Nephron (organoid): Measurements from ENCODE around the gene MAML3.

Experiments
- H3K27ac Mint-ChIP-seq, 3 experiments: 2 replicates each; pipeline ENCODE4 v1.8.0; 2020; ENCODE audit warnings: mixed read lengths in 3 of 3, mild to moderate bottlenecking in 2 of 3, moderate library complexity in 1 of 3
- H3K27me3 Mint-ChIP-seq: 2 replicates; pipeline ENCODE4 v1.8.0; 2021; ENCODE audit warnings: low read depth, mild to moderate bottlenecking, moderate library complexity, mixed read lengths
- H3K36me3 Mint-ChIP-seq: 2 replicates; pipeline ENCODE4 v1.8.0; 2020; ENCODE audit warnings: low read depth, mixed read lengths
- H3K4me1 Mint-ChIP-seq: 2 replicates; pipeline ENCODE4 v1.8.0; 2020; ENCODE audit warnings: mixed read lengths
- H3K4me3 Mint-ChIP-seq, 3 experiments: 2 replicates each; pipeline ENCODE4 v1.8.0; 2020; ENCODE audit warnings: mild to moderate bottlenecking in 3 of 3, mixed read lengths in 3 of 3, moderate library complexity in 2 of 3
- H3K9me3 Mint-ChIP-seq: 2 replicates; pipeline ENCODE4 v1.8.0; 2020; ENCODE audit warnings: mixed read lengths
- CTCF ChIP-seq, 3 experiments: fragments of 200-600 bp; sonication (generic); IDR thresholded peaks; one replicate each; pipeline ENCODE4 v1.5.0; 2021; ENCODE audit warnings: antibody characterized with exemption in 3 of 3; ENCODE audit not compliant: unreplicated experiment in 3 of 3

MAML3 gene

GRCh38 chr4:139761461-139761860 lies 392.5 kb downstream of the MAML3 start:
- Mint-ChIP-seq H3K27me3 (peaks cover 5% of the 10 kb centered on the region), H3K4me1 (peaks cover 72% of the 10 kb centered on the region), H3K36me3 (no peaks in the 10 kb centered on the region), H3K4me3 (no peak overlapping the region), H3K9me3 (no peaks in the 10 kb centered on the region), H3K27ac (peak overlapping the region; percentile 68 to 86 (median 78))
- peak; percentile 8 to 25 (median 23) for TF ChIP-seq CTCF (IDR thresholded peaks at IDR 0.05; ENCODE audit: unreplicated experiment in 3 of 3)

GRCh38 chr4:139760567-139760966 lies 393.4 kb downstream of the MAML3 start:
- peaks cover 5% of the 10 kb centered on the region for H3K27me3 Mint-ChIP-seq
- H3K27ac Mint-ChIP-seq = peak overlapping the region; percentile 26 to 38 (median 29)
- TF ChIP-seq CTCF (IDR thresholded peaks at IDR 0.05; ENCODE audit: unreplicated experiment in 3 of 3) = no peak
- H3K36me3 Mint-ChIP-seq = no peaks in the 10 kb centered on the region
- peaks cover 79% of the 10 kb centered on the region for H3K4me1 Mint-ChIP-seq
- H3K9me3 Mint-ChIP-seq = no peaks in the 10 kb centered on the region
- no peak overlapping the region for H3K4me3 Mint-ChIP-seq

- no peak for TF ChIP-seq CTCF (IDR thresholded peaks at IDR 0.05; ENCODE audit: unreplicated experiment in 3 of 3)
- Mint-ChIP-seq H3K4me1 (peaks cover 80% of the 10 kb centered on the region), H3K27me3 (peaks cover 5% of the 10 kb centered on the region), H3K36me3 (no peaks in the 10 kb centered on the region), H3K9me3 (no peaks in the 10 kb centered on the region), H3K27ac (peak overlapping the region in 1 of 3 experiments; percentile 34), H3K4me3 (no peak overlapping the region)
Measured at GRCh38 chr4:139759097-139759496, 394.9 kb downstream of the MAML3 start.

- Mint-ChIP-seq H3K36me3 (no peaks in the 10 kb centered on the region), H3K4me1 (peaks cover 61% of the 10 kb centered on the region), H3K27ac (peak overlapping the region; percentile 51 to 85 (median 66)), H3K4me3 (no peak overlapping the region), H3K9me3 (no peaks in the 10 kb centered on the region), H3K27me3 (peaks cover 5% of the 10 kb centered on the region)
- TF ChIP-seq CTCF (IDR thresholded peaks at IDR 0.05; ENCODE audit: unreplicated experiment in 3 of 3) = no peak
Measured at GRCh38 chr4:139756391-139757180, 397.4 kb downstream of the MAML3 start.

DNA sequence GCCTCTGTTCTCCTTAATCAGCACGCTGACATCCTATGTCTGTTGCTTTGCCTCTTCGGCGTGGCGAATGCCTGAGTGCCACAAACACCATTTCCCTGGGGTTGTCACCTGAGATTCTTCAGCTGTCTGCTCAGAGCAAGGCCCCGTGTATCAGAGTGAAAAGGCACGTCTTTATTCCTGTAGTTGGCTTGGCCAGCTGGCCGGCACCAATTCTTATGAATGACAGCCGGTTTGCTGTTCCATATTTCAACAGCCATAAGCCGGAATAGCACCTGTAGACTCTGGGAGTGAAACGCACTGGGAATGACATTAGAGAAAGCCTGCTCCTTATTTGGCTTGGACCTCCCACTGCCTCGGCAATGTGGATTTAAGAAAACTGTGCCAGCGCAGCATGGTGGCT lies 399.0 kb downstream of the MAML3 start:
- Mint-ChIP-seq H3K27me3 (peaks cover 5% of the 10 kb centered on the region), H3K4me1 (peaks cover 60% of the 10 kb centered on the region), H3K4me3 (no peak overlapping the region), H3K36me3 (no peaks in the 10 kb centered on the region), H3K27ac (peak overlapping the region; percentile 66 to 85 (median 83)), H3K9me3 (no peaks in the 10 kb centered on the region)
- TF ChIP-seq CTCF (IDR thresholded peaks at IDR 0.05; ENCODE audit: unreplicated experiment in 3 of 3) = no peak

DNA sequence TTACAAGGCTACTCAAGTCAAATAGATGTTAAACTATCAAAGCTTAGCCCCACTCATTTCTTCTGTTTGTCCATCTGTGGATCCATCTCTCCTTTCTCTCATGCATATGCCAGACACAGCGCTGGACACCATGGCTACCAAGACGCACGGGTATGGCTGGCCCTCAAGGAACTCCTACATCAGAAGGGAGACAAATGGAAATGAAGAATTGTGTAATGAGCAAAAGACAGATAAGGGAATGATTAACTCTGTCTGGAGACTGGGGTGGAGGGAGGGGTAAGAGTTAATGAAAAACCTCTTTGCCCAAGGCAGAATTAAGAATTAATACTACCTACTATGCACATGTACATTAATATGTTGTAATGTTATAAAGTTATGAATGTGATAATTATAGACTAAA lies 400.3 kb downstream of the MAML3 start:
- Mint-ChIP-seq H3K9me3 (no peaks in the 10 kb centered on the region), H3K27ac (peak overlapping the region; percentile 54 to 65 (median 56)), H3K36me3 (no peaks in the 10 kb centered on the region), H3K4me1 (peaks cover 66% of the 10 kb centered on the region), H3K4me3 (no peak overlapping the region), H3K27me3 (peaks cover 5% of the 10 kb centered on the region)
- TF ChIP-seq CTCF (IDR thresholded peaks at IDR 0.05; ENCODE audit: unreplicated experiment in 3 of 3) = no peak
